Stimulated activated naive CD4-positive, alpha-beta T cell treated with Interleukin-2 at 50 U/mL for 16 hours (primary cell): Measurements from ENCODE around the gene DCLRE1B.

Experiments
- DNase-seq: peaks from one replicate; lab custom pipeline; 2025; lab: John Stamatoyannopoulos, UW

The DCLRE1B gene

GRCh38 chr1:113928187-113928930 lies 23.2 kb downstream of the DCLRE1B start:
- no peak for DNase-seq

DNA sequence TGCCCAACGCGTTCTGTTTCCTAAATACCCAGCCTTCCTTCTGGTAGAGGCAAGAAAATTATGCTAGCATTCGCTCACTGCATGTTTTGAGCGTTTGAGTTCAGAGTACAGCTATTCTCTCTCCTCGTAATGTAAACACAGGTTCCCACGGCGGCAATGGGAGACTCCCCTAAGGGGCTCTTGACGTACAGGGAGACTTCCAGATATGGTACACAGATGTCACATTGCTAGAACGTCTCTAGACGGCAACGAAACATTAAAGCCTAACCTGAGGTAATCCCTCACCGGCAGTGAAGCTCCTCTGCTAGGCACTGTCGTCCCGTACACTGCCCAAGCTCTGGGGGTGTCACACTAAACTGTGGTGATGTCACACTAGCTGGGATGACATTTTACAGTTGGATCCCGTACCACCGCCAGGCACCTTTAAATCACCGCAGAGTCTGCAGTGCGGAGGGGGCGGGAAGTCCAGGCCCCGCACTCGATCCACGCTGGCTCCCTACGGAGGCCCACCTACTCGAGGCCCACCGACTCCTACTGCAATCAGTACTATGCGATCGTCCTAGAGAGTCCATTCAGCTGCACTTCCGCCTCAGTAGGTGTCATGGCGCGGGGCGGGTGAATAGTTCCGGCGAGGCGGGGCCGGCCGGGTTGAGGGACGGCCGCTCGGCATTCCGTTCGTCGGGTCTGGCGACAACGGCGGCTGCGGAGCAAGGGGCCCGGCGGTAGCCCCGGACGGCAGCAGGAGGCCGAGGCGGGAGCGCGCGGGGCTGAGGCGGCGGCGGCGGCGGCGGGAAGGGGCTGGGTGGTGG lies 24.0 kb downstream of the DCLRE1B start, which contains the start of gene HIPK1:
TSS of gene HIPK1 (plus strand) at position 384 of the 809 bp plus-strand sequence.
- peak; percentile 92 for DNase-seq

DNA sequence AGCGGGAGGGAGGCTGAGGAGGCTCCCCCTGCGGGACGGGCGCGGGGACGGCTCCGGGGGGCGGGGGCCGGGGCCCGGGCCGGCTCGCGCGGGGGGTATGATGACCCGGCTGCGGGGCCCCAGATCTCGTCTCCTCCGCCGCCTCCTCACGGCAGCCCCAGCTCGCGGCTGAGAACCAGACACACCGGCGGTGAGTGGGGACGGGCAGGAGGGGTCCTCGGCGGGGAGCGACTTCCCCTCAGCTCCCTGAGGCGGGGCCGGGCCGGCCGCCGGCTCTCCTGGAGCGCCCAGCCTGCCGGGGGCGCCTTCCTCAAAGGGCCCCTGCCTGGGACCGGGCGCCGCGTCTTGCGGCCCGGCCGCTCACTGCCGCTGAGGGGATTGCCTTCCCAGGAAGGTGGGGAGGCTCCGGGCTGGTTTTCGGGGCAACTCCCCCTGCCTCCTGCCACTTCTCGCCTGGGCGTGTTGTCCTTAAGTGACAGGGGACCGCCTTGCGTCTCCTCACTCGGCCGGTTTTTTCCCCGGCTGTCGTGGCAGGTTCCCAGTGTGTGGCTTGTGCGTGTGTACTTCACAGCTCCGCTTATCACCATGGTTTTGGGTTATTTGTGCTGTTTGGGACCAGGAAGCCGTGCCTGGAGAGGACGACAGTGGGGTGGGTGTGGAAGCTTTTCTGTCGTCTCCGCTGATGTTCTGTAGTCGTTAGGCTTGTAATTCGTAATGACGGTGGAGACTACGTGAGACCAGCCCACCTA lies 24.8 kb downstream of the DCLRE1B start:
- peak; percentile 61 for DNase-seq

GRCh38 chr1:113930499-113931161 lies 25.5 kb downstream of the DCLRE1B start:
- peak; percentile 73 for DNase-seq

DNA sequence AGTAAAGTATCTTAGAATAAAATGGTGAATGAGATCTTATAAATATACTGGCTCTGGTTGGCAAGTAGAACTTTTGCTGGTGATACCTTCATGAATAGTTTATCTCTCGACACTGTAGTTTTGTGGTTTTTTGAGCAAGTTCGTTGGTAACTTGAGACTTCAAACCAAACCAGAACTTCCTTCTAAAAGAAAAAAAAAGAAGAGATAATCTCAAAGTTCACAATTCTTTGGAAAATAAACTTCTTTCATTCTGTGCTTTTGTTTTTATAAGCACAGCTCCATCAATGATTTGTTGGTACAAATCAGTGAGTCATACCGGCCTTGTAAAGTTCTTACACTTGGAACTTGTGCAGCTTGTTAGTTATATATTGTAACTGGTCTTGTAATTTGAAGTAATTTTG lies 26.3 kb downstream of the DCLRE1B start:
- DNase-seq: no peak

- DNase-seq: no peak
Measured at GRCh38 chr1:113934006-113934405, 28.9 kb downstream of the DCLRE1B start.

DNA sequence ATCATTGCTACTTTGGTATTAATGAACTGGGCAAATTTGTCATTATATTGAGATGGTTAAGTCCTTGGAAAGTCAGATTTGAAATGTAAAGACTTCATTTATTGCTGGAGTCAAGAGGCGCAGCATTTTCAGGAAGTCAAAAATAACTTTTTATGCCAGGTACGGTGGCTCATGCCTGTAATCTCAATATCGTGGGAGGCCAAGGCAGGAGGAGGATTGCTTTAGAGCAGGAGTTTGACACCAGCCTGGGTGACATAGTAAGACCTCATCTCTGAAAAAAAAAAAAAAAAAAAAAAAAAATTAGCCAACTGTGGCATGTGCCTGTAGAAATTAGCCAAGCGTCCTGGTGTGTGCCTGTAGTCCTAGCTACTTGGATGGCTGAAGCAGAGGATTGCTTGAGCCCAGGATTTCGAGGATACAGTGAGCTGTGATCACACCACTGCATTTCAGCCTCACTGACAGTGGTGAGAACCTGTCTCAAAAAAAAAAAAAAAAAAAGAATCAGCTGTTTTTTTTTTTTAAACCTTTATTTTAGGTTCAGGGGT lies 29.5 kb downstream of the DCLRE1B start:
- no peak for DNase-seq

DNA sequence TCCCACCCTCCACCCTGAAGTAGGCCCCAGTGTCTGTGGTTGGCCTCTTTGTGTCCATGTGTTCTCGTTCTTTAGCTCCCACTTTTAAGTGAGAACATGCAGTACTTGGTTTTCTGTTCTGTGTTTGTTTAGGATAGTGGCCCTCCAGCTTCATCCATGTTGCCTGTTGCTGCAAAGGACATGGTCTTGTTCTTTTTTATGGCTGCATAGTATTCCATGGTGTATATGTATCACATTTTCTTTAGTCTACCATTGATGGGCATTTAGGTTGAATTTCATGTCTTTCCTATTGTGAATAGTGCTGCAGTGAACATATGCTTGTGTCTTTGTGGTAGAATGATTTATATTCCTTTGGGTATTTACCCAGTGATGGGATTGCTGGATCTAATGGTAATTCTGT lies 30.1 kb downstream of the DCLRE1B start:
- DNase-seq: no peak

- no peak for DNase-seq
Measured at GRCh38 chr1:113935970-113936369, 30.8 kb downstream of the DCLRE1B start.

DNA sequence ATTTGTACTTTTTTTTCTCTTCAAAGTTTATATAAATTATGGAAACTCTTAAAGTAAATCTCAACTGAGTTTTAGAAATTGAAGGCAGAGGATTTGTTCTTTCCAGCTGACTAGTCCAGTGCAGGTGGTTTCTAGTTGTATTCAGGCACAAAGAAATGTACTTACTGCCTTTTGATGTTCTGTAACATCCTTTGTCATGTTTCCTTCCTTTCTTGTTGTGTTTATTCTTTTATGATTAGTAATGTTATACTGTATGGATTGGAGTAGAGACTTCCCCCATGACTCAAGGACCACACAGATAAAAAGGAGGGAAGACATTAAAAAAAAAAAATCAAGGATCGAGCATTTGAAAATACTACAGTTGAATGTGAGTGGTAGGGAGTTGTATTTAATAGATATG lies 32.0 kb downstream of the DCLRE1B start:
- no peak for DNase-seq

- no peak for DNase-seq
Measured at GRCh38 chr1:113938192-113938591, 33.1 kb downstream of the DCLRE1B start.

GRCh38 chr1:113940365-113941244 lies 35.5 kb downstream of the DCLRE1B start:
- DNase-seq: no peak

DNA sequence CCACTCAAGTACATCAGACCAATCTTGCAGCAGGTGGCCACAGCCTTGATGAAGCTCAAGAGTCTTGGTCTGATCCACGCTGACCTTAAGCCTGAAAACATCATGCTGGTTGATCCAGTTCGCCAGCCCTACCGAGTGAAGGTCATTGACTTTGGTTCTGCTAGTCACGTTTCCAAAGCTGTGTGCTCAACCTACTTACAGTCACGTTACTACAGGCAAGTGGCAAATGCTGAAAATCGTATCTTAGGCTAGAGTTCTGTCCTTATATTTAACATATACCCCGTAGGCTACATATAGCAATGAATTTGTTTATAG lies 36.1 kb downstream of the DCLRE1B start:
- no peak for DNase-seq

GRCh38 chr1:113942527-113942926 lies 37.4 kb downstream of the DCLRE1B start:
- no peak for DNase-seq

- DNase-seq: no peak
Measured at GRCh38 chr1:113943028-113943811, 38.1 kb downstream of the DCLRE1B start.

DNA sequence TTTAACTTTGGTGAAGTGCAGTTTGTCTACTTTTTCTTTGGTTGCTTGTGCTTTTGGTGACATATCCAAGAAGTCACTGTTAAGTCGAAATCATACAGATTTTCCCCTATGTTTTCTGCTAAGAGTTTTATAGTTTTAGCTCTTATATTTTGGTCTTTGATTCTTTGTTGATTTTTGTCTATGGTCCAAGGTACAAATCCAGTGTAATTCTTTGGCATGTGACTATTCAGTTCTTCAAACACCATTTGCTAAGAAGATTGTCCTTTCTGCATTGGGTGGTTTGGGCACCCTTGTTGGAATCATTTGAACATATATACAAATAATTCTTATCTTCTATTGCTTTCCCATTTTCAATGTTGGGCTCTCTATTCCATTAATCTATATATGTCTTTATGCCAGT lies 40.2 kb downstream of the DCLRE1B start:
- no peak for DNase-seq

GRCh38 chr1:113946112-113946511 lies 41.0 kb downstream of the DCLRE1B start:
- DNase-seq: no peak

- no peak for DNase-seq
Measured at GRCh38 chr1:113946678-113947387, 41.7 kb downstream of the DCLRE1B start.

DNA sequence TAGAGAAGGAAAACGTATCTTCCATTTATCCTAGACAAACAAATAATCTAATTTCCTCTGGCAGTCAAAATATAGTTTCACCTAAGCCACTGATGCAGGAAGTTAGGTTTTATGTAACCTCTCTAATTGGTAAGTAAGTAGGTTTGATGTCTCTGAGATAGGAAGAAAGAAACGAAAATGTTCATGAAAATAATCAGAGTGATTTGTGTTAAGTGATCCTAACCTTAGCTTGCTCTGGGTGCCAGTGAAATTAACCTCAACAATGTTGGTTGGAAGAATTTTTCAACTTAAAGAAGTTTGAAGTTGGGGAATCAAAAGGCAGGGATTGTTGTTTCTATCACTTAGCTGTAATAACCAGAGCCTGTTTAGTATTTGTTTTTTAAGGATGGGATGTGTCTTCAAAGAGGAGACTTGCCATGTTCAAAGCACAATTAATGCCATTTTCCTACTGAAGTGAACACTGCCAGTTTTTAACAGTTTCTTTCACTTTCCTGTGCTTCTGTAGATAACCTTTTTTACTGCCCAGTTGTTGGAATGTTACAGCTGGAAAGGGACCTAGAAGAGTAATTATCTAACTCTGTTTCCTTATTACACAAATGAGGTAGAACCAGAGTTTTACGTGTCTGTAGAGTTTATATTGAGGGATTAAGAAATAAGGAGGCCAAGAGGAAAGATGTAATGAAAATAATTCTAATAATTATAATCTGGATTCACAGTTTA lies 42.4 kb downstream of the DCLRE1B start:
- no peak for DNase-seq
